Astrocyte (in vitro differentiated cells and primary cell): ENCODE results near the gene UQCRQ. TPM values are rescaled to one million over a fixed set of nuclear protein-coding genes. Genes with fewer than 3 reads are reported as not detected.
A peak's percentile ranks its signal among the peaks of the same experiment; 100 is the strongest.

ENCODE experiments used
- DNase-seq: peaks from one replicate; pipeline ENCODE4 v3.0.0-alpha.2; 2010; ENCODE audit warnings: low read depth
- FAIRE-seq: peaks from 2 replicates; lab custom pipeline; 2011; peaks lifted over from hg19 to GRCh38; lab: Jason Lieb, UNC
- H2AFZ ChIP-seq: 2 replicates; pipeline ENCODE4 v1.6.0; 2012; ENCODE audit warnings: low read depth, low read length, inconsistent platforms
- H3K27ac ChIP-seq: 2 replicates; pipeline ENCODE4 v1.5.1; 2011; ENCODE audit warnings: low read depth, low read length, inconsistent platforms
- H3K27me3 ChIP-seq: 2 replicates; pipeline ENCODE4 v1.6.0; 2011; ENCODE audit warnings: low read length, inconsistent platforms; ENCODE audit not compliant: insufficient read depth
- H3K36me3 ChIP-seq: 2 replicates; pipeline ENCODE4 v1.5.1; 2011; ENCODE audit warnings: low read length, inconsistent platforms; ENCODE audit not compliant: insufficient read depth
- H3K4me1 ChIP-seq: 2 replicates; pipeline ENCODE4 v1.5.1; 2011; ENCODE audit warnings: low read length, inconsistent platforms; ENCODE audit not compliant: insufficient read depth
- H3K4me2 ChIP-seq: 2 replicates; pipeline ENCODE4 v1.6.0; 2012; ENCODE audit warnings: low read length, inconsistent platforms
- H3K4me3 ChIP-seq: 2 replicates; pipeline ENCODE4 v1.5.1; 2011; ENCODE audit warnings: low read depth, mild to moderate bottlenecking, low read length, inconsistent platforms; ENCODE audit not compliant: insufficient read depth
- H3K79me2 ChIP-seq: 2 replicates; pipeline ENCODE4 v1.6.0; 2012; ENCODE audit warnings: mild to moderate bottlenecking, low read length, inconsistent platforms; ENCODE audit not compliant: insufficient read depth
- H3K9ac ChIP-seq: 2 replicates; pipeline ENCODE4 v1.6.0; 2012; ENCODE audit warnings: mild to moderate bottlenecking, low read length, inconsistent platforms
- H3K9me3 ChIP-seq: 2 replicates; pipeline ENCODE4 v1.5.1; 2012; ENCODE audit warnings: low read depth, mild to moderate bottlenecking, low read length, inconsistent platforms; ENCODE audit not compliant: insufficient read depth
- H4K20me1 ChIP-seq: 2 replicates; pipeline ENCODE4 v1.6.0; 2012; ENCODE audit warnings: low read length, inconsistent platforms; ENCODE audit not compliant: insufficient read depth
- H3K27ac Mint-ChIP-seq: one replicate; pipeline ENCODE4 v1.8.0; 2021; ENCODE audit warnings: mild to moderate bottlenecking, mixed read lengths; ENCODE audit not compliant: unreplicated experiment
- H3K27me3 Mint-ChIP-seq: one replicate; pipeline ENCODE4 v1.8.0; 2021; ENCODE audit warnings: low read depth, mixed read lengths; ENCODE audit not compliant: unreplicated experiment
- H3K36me3 Mint-ChIP-seq: one replicate; pipeline ENCODE4 v1.8.0; 2021; ENCODE audit warnings: low read depth, mixed read lengths; ENCODE audit not compliant: unreplicated experiment
- H3K4me1 Mint-ChIP-seq: one replicate; pipeline ENCODE4 v1.8.0; 2021; ENCODE audit warnings: low read depth, mixed read lengths; ENCODE audit not compliant: unreplicated experiment
- H3K4me3 Mint-ChIP-seq: one replicate; pipeline ENCODE4 v1.8.0; 2021; ENCODE audit warnings: mild to moderate bottlenecking, moderate library complexity, mixed read lengths; ENCODE audit not compliant: unreplicated experiment
- H3K9me3 Mint-ChIP-seq: one replicate; pipeline ENCODE4 v1.8.0; 2021; ENCODE audit warnings: mild to moderate bottlenecking, mixed read lengths; ENCODE audit not compliant: unreplicated experiment
- CTCF ChIP-seq: IDR thresholded peaks from 2 replicates; pipeline ENCODE4 v1.5.1; 2011; ENCODE audit warnings: low read depth, mild to moderate bottlenecking, inconsistent platforms, low read length, moderate library complexity; ENCODE audit not compliant: insufficient read depth
- EZH2 ChIP-seq: IDR thresholded peaks from 2 replicates; pipeline ENCODE4 v1.6.1; 2012; ENCODE audit warnings: mild to moderate bottlenecking, low read length, inconsistent platforms; ENCODE audit not compliant: insufficient read depth
- total RNA-seq: library from RNA; stranded (reverse); gene quantifications from 2 replicates; pipeline ENCODE4 v1.2.1, GENCODE V29; 2021

Gene UQCRQ
- total RNA-seq, 1 donor from 2014 or later: 382 TPM

DNA sequence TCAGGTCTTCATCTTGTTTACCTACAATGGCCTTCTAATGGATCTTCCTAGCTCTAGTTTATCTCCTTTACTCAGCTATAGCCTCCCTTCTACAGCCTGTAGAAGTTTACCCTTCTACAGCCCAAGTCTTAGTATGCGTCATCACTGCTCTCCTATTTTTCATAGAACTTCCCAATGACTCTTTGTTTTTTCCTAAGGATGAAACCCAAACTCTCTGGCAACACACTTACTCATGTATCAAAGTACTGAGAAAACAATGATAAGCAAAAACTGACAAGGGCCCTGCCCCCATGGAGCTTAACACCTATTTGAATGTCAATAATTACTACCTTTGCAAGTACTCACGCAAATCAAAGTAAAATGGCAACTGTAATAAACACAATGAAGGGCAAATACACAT lies 40.7 kb downstream of the UQCRQ start:
- H2AFZ ChIP-seq: no peak overlapping the region
- no peak for FAIRE-seq
- no peak overlapping the region for H3K4me2 ChIP-seq
- no peaks in the 10 kb centered on the region for H3K27me3 ChIP-seq
- no peaks in the 10 kb centered on the region for H3K9me3 ChIP-seq
- Mint-ChIP-seq H3K27me3 (no peaks in the 10 kb centered on the region), H3K4me1 (no peaks in the 10 kb centered on the region), H3K36me3 (peaks cover 25% of the 10 kb centered on the region), H3K9me3 (no peaks in the 10 kb centered on the region), H3K27ac (no peak overlapping the region), H3K4me3 (no peak overlapping the region)
- TF ChIP-seq EZH2: no peak
- no peaks in the 10 kb centered on the region for H3K4me1 ChIP-seq
- no peak for DNase-seq
- peaks cover 74% of the 10 kb centered on the region for H4K20me1 ChIP-seq
- peaks cover 17% of the 10 kb centered on the region for H3K36me3 ChIP-seq
- no peak overlapping the region for H3K27ac ChIP-seq
- H3K9ac ChIP-seq: no peak overlapping the region
- no peak overlapping the region for H3K4me3 ChIP-seq
- H3K79me2 ChIP-seq: peaks cover 91% of the 10 kb centered on the region

- no peaks in the 10 kb centered on the region for H3K27me3 Mint-ChIP-seq
Measured at GRCh38 chr5:132909702-132910101, 43.3 kb downstream of the UQCRQ start.

GRCh38 chr5:132915681-132916080 lies 49.2 kb downstream of the UQCRQ start:
- Histone ChIP-seq H4K20me1 (peaks cover 71% of the 10 kb centered on the region), H3K9ac (no peak overlapping the region), H3K4me2 (no peak overlapping the region), H3K36me3 (peaks cover 29% of the 10 kb centered on the region), H3K27ac (no peak overlapping the region), H3K27me3 (no peaks in the 10 kb centered on the region), H2AFZ (no peak overlapping the region), H3K79me2 (peaks cover 92% of the 10 kb centered on the region), H3K4me1 (no peaks in the 10 kb centered on the region), H3K9me3 (no peaks in the 10 kb centered on the region), H3K4me3 (no peak overlapping the region)
- DNase-seq (no peak), FAIRE-seq (no peak)
- H3K9me3 Mint-ChIP-seq: no peaks in the 10 kb centered on the region
- H3K4me3 Mint-ChIP-seq: no peak overlapping the region
- no peaks in the 10 kb centered on the region for H3K27me3 Mint-ChIP-seq
- H3K36me3 Mint-ChIP-seq: peaks cover 16% of the 10 kb centered on the region
- H3K27ac Mint-ChIP-seq: peak overlapping the region; percentile 47
- H3K4me1 Mint-ChIP-seq: peaks cover 3% of the 10 kb centered on the region
- TF ChIP-seq EZH2: no peak
- TF ChIP-seq CTCF: no peak

More at GRCh38 chr5:132909702-132910101, 43.3 kb downstream of the UQCRQ start:
- Histone ChIP-seq H3K4me3 (no peak overlapping the region), H3K27ac (no peak overlapping the region), H3K79me2 (peaks cover 90% of the 10 kb centered on the region), H4K20me1 (peaks cover 69% of the 10 kb centered on the region), H3K4me1 (no peaks in the 10 kb centered on the region), H2AFZ (no peak overlapping the region), H3K9me3 (no peaks in the 10 kb centered on the region), H3K27me3 (no peaks in the 10 kb centered on the region), H3K36me3 (peaks cover 23% of the 10 kb centered on the region), H3K9ac (no peak overlapping the region), H3K4me2 (no peak overlapping the region)
- peaks cover 22% of the 10 kb centered on the region for H3K36me3 Mint-ChIP-seq
- no peaks in the 10 kb centered on the region for H3K9me3 Mint-ChIP-seq
- H3K4me3 Mint-ChIP-seq: no peak overlapping the region
- TF ChIP-seq EZH2 (no peak), CTCF (no peak)
- H3K4me1 Mint-ChIP-seq: no peaks in the 10 kb centered on the region
- no peak for DNase-seq
- no peak for FAIRE-seq
- H3K27ac Mint-ChIP-seq: no peak overlapping the region
